Right atrium auricular region (tissue), 2 donors: Measurements from ENCODE around the gene PPP3CA. TPM values are rescaled to one million over a fixed set of nuclear protein-coding genes. Genes with fewer than 3 reads are reported as not detected.

Experiments used
- DNase-seq: peaks from one replicate; pipeline ENCODE4 v3.0.0-alpha.2; 2019; ENCODE audit warnings: low spot score
- H3K27ac ChIP-seq, 2 donors: fragments of 200-600 bp; sonication (generic); 1 replicate in 1 of 2; 2 replicates in 1 of 2; pipeline ENCODE4 v1.5.1; 2016 to 2019
- H3K27me3 ChIP-seq, 2 donors: fragments of 200-600 bp; sonication (generic); one replicate each; pipeline versions ENCODE4 v1.5.1 to v1.6.0; 2017 to 2019
- H3K36me3 ChIP-seq: fragments of 200-600 bp; sonication (generic); one replicate; pipeline ENCODE4 v1.5.1; 2016
- H3K4me1 ChIP-seq, 2 donors: fragments of 200-600 bp; sonication (generic); one replicate each; pipeline versions ENCODE4 v1.5.1 to v1.6.0; 2017 to 2019
- H3K4me3 ChIP-seq, 2 donors: fragments of 200-600 bp; sonication (generic); 1 replicate in 1 of 2; 2 replicates in 1 of 2; pipeline ENCODE4 v1.5.1; 2017 to 2019; ENCODE audit warnings: mild to moderate bottlenecking in 1 of 2, moderate library complexity in 1 of 2
- H3K9me3 ChIP-seq, 2 donors: fragments of 200-600 bp; sonication (generic); one replicate each; pipeline ENCODE4 v1.5.1; 2019
- CTCF ChIP-seq, 2 donors: fragments of 200-600 bp; sonication (generic); IDR thresholded peaks; one replicate each; pipeline ENCODE4 v1.5.1; 2019; ENCODE audit warnings: antibody characterized with exemption in 2 of 2
- total RNA-seq, 2 donors: library from RNA; depleted of rRNA; stranded (reverse); fragments of >200 nt; gene quantifications; one replicate each; pipeline ENCODE4 v1.1.0, GENCODE V29; 2016

PPP3CA gene
- total RNA-seq, 2 donors from 2014 or later = 11.2 to 15.7 TPM

GRCh38 chr4:101191302-101192098, 155.8 kb downstream of the PPP3CA start:
- H3K4me1 ChIP-seq = peaks cover 0 to 22% of the 10 kb centered on the region in 2 donors
- H3K27me3 ChIP-seq = no peaks in the 10 kb centered on the region
- DNase-seq = peak; percentile 88
- no peak overlapping the region for H3K4me3 ChIP-seq
- TF ChIP-seq CTCF (IDR thresholded peaks at IDR 0.05) = no peak
- H3K27ac ChIP-seq = peak overlapping the region; percentile 68 to 69
- no peaks in the 10 kb centered on the region for H3K36me3 ChIP-seq
- no peaks in the 10 kb centered on the region for H3K9me3 ChIP-seq

GRCh38 chr4:101190751-101191150, 156.6 kb downstream of the PPP3CA start:
- TF ChIP-seq CTCF (IDR thresholded peaks at IDR 0.05) = no peak
- no peaks in the 10 kb centered on the region for H3K36me3 ChIP-seq
- H3K27ac ChIP-seq = peak overlapping the region; percentile 68 to 69
- H3K4me1 ChIP-seq = peaks cover 0 to 22% of the 10 kb centered on the region in 2 donors
- H3K4me3 ChIP-seq = no peak overlapping the region
- H3K27me3 ChIP-seq = no peaks in the 10 kb centered on the region
- no peaks in the 10 kb centered on the region for H3K9me3 ChIP-seq
- DNase-seq = no peak

GRCh38 chr4:101188906-101189305, 158.4 kb downstream of the PPP3CA start:
- Histone ChIP-seq H3K4me1 (peaks cover 0 to 22% of the 10 kb centered on the region in 2 donors), H3K4me3 (no peak overlapping the region), H3K9me3 (no peaks in the 10 kb centered on the region), H3K36me3 (no peaks in the 10 kb centered on the region), H3K27ac (no peak overlapping the region), H3K27me3 (no peaks in the 10 kb centered on the region)
- TF ChIP-seq CTCF (IDR thresholded peaks at IDR 0.05) = no peak
- DNase-seq = no peak

- Histone ChIP-seq H3K27me3 (no peaks in the 10 kb centered on the region), H3K4me1 (peaks cover 0 to 22% of the 10 kb centered on the region in 2 donors), H3K9me3 (no peaks in the 10 kb centered on the region), H3K36me3 (no peaks in the 10 kb centered on the region), H3K4me3 (no peak overlapping the region), H3K27ac (no peak overlapping the region)
- TF ChIP-seq CTCF (IDR thresholded peaks at IDR 0.05) = peak in 1 of 2 donors; percentile 38
- DNase-seq = no peak
Observed at GRCh38 chr4:101187841-101188240, 159.5 kb downstream of the PPP3CA start.

- Histone ChIP-seq H3K4me1 (peaks cover 0 to 11% of the 10 kb centered on the region in 2 donors), H3K27me3 (no peaks in the 10 kb centered on the region), H3K4me3 (no peak overlapping the region), H3K36me3 (no peaks in the 10 kb centered on the region), H3K9me3 (no peaks in the 10 kb centered on the region), H3K27ac (no peak overlapping the region)
- TF ChIP-seq CTCF (IDR thresholded peaks at IDR 0.05) = no peak
- no peak for DNase-seq
Observed at GRCh38 chr4:101186567-101187184, 160.7 kb downstream of the PPP3CA start.
